ENCODE data around the gene ASTN2.

DNA sequence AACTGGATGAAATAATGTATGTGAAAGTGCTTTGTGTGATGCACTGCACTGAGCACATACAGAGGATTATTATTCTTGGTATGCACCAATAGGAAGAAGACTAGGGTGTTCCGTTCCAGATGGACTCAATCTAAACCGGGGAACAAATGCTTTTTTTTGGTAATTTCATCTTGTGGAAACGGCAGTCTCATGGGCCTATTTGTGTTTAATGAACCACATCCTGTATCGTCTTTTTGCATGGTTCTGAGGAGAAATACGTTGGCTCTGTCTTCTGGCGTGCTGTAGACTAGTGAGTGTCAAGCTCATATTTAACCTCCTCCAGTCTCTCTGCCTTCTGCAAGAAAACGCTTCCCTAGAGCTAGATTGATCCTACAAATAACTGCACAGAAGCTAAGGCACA, 697.7 kb downstream of the ASTN2 start:
- TF ChIP-seq, protein P1, sequence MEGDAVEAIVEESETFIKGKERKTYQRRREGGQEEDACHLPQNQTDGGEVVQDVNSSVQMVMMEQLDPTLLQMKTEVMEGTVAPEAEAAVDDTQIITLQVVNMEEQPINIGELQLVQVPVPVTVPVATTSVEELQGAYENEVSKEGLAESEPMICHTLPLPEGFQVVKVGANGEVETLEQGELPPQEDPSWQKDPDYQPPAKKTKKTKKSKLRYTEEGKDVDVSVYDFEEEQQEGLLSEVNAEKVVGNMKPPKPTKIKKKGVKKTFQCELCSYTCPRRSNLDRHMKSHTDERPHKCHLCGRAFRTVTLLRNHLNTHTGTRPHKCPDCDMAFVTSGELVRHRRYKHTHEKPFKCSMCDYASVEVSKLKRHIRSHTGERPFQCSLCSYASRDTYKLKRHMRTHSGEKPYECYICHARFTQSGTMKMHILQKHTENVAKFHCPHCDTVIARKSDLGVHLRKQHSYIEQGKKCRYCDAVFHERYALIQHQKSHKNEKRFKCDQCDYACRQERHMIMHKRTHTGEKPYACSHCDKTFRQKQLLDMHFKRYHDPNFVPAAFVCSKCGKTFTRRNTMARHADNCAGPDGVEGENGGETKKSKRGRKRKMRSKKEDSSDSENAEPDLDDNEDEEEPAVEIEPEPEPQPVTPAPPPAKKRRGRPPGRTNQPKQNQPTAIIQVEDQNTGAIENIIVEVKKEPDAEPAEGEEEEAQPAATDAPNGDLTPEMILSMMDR (IDR thresholded peaks at IDR 0.05; ENCODE audit: low read depth, low read length, poor library complexity, severe bottlenecking): no peak
- TF ChIP-seq EZH2phosphoT487 (IDR thresholded peaks at IDR 0.05; ENCODE audit: borderline replicate concordance, low read length): no peak

Data from DOHH2 (cell line).